ENCODE results near the gene AP1M1.
A peak's percentile ranks its signal among the peaks of the same experiment; 100 is the strongest.

The AP1M1 gene

GRCh38 chr19:16185123-16185767 lies 12.5 kb upstream of the AP1M1 start, which contains the start of gene FAM32A:
Gene FAM32A, plus strand, starts transcription at chr19:16185410. Its CDS starts 33 bp downstream, at chr19:16185443.
- DNase-seq (ENCODE audit: low read depth in 2 of 2) = peak; percentile 93 to 96

DNA sequence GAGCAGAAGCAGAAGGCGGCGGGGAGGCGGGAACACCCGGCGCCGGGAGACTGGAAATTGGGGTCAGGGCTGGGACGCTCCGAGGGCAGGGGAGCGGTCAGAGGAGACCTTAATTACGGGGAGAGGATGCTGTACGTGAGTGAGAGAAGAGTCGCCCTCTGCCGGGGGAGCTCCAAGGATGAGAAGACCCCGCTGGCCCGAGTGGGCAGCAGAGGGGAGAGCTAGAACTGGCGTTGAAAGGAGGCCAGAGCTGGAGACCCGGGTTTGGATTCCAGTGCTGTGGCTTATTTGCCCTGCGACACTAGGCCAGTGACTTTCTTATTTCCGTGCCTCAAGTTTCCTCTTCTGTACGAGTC lies 12.0 kb upstream of the AP1M1 start:
- no peak for DNase-seq (ENCODE audit: low read depth in 2 of 2)

DNA sequence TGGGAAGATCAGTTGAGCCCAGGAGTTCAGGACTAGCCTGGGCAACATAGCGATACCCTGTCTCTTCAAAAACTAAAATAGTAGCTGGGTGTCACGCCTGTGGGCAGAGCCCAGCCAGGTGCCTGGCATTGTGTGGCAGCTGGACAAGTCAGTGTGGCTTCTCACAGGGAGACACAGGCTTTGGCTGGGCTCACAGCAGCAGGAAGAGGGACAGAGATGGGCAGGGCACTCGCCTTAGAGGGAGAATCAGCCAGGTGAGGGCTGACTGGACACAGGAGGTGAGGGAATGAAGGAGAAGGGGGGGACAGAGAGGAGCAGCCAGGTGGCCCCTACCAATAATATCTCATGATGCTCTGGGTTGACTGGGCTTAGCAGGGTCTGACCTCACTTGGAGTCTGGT lies 9.2 kb upstream of the AP1M1 start:
- DNase-seq (ENCODE audit: low read depth in 2 of 2) = no peak

DNA sequence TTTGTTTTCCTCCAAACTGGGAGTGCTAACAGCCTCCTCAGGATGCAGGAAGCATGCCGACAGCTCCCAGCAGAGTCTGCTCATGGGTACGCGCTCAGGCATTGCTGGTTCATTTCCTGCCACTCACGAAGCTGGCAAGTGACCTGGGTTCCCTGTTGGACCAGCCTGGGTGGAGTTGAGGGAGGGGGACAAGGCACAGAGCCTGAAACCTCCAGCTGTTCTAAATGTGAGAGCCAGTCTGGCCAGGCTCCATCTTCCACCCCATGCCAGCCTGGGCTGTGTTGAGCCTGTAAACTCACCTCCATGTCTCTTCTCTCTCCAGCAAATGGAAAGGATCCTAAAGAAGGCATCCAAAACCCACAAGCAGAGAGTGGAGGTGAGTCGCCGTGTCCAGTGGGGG lies 7.5 kb upstream of the AP1M1 start:
- no peak for DNase-seq (ENCODE audit: low read depth in 2 of 2)

GRCh38 chr19:16190736-16191135 lies 7.0 kb upstream of the AP1M1 start:
- no peak for DNase-seq (ENCODE audit: low read depth in 2 of 2)

- no peak for DNase-seq (ENCODE audit: low read depth in 2 of 2)
These were observed 6.3 kb upstream of the AP1M1 start for GRCh38 chr19:16191216-16191908.

DNA sequence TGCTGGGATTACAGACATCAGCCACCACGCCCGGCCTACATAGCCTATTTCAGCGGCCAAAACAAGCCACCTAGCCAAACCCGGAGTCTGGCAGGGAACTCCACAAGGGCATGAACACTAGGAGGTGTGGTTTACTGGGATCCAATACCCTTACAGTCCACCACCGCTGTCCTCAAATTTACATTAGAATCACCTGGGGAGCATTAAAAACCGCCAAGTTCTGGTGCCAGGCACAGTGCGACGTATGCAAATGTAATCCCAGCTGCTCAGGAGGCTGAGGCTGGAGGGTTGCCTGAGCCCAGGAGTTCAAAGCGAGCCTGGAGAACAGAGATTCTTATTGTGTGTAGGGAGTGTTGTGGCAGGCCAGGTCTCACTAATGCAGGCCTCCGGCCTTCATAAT lies 4.2 kb upstream of the AP1M1 start:
- DNase-seq (ENCODE audit: low read depth in 2 of 2) = no peak

GRCh38 chr19:16197188-16197621 lies 506 bp upstream of the AP1M1 start:
- no peak for DNase-seq (ENCODE audit: low read depth in 2 of 2)

DNA sequence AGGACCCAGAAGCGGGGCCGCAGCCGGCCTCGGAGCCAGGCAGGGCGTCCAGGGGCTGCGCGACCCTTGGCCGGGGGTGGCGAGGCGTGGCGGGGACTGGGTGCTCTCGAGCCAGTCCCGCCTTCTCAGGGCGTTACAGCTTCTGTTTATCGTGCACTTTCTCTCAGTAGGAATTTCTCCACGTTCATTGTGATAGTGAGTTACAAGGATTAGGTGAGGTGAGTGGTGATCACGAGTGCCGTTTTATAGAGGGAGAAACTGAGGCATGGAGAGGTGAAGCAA lies 600 bp downstream of the AP1M1 start:
- no peak for DNase-seq (ENCODE audit: low read depth in 2 of 2)

GRCh38 chr19:16199275-16199932 lies 1.7 kb downstream of the AP1M1 start:
- DNase-seq (ENCODE audit: low read depth in 2 of 2) = no peak

DNA sequence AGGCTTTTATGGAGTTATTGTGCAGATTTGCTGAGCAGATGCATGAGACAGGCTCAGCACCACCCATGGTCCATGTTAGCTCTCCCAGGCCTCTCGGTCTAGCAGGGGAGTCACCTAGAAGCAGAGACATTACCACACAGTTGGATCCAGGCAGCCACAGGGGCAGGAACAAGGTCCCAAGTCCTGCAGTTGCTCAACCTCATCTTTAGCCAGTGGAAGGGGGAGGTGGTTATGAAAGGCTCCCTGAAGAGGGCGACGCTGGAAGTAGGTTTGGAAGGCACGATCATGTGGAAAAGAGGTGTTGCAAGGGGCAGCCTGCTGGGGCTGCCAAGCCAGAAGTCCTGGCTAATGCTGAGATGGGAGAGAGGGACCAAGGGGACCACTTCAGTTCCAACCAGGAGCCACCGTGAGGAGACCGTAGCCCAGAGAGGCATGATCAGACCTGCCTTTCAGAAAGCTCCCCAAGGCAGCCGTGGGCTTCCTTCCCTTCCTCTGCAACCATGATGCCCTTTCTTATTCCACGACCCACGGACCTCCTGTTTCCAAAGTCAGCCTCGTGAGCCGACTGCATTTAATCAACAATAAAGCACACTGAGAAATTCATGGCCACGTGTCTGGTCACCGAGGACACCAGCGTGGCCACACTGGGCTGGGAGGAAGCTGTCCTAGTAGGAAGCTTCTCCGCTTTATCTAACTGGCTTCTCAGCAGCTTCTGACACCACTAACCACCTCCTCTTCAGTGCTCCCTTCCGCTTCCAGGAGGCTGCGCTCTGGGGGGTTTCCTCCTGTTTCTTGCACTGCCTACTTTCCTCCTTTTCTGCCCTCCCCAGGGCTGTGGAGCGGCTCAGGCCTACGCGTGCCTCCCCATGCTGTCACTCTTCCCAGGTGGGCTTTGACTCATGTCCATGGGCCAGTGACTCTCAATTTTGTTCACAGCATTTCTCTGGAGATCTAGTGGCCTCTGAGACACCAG lies 2.6 kb downstream of the AP1M1 start:
- no peak for DNase-seq (ENCODE audit: low read depth in 2 of 2)

DNA sequence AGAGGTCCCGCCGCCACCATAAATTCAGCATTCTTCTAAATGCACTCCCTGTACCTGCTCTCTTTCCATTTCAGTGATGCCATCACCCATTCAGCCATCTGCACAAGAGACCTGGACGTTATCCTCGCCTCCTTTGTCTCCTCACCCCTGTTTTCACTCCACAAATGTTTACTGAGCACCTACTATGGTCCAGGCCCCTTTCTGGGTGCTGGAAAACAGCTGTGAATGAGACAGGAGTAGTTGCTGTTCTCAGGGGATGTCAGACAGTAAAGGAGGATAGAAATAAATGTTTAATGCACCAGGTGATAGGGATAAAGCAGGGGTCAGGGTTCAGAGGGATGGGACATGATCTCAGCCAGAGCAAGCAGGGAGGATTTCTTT lies 3.3 kb downstream of the AP1M1 start:
- no peak for DNase-seq (ENCODE audit: low read depth in 2 of 2)

- no peak for DNase-seq (ENCODE audit: low read depth in 2 of 2)
These were observed 4.9 kb downstream of the AP1M1 start for GRCh38 chr19:16202320-16203255.

GRCh38 chr19:16203256-16204004 lies 5.7 kb downstream of the AP1M1 start:
- DNase-seq (ENCODE audit: low read depth in 2 of 2) = no peak

DNA sequence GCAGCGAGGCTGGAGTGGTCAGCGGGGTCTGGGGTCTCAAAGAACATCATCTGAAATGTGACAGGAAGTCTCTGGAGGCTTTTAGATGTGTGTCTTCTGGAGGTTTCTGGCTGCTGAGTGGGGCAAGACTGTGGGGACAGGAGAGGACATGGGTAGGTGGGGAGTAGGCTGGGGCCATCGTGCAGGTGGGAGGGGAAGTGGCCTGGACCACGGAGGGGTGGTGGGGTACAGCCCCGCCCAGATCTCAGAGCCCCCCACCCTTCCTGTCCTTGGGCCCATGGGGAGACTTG lies 6.2 kb downstream of the AP1M1 start:
- no peak for DNase-seq (ENCODE audit: low read depth in 2 of 2)

GRCh38 chr19:16205205-16206045 lies 7.7 kb downstream of the AP1M1 start:
- no peak for DNase-seq (ENCODE audit: low read depth in 2 of 2)

DNA sequence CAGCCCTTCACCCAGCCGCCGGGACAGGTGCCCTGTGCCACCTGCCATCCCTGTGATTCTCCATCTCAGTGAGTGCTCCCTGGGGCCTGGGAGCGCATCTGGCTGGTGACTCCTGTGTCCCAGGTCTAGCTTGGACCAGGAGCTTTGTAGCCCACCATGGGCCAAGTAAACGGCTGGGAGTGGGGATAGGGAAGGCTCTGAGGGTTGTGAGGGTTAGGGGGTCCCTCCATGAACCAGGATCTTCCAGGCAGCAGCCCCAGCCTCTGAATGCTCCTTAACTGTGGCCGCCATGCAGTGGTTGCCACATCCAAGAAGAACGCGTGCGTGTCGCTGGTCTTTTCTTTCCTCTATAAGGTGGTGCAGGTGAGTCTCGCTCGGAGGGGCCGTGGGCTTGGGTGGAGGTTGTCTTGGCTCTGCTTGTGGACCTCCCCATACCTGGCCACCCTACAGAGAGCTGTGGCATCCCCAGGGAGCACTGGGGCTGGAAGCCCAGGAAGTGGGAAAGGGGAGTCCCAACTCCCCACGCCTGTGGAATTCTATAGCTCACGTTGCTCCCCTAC lies 8.4 kb downstream of the AP1M1 start:
- DNase-seq (ENCODE audit: low read depth in 2 of 2) = no peak

- DNase-seq (ENCODE audit: low read depth in 2 of 2) = no peak
These were observed 8.9 kb downstream of the AP1M1 start for GRCh38 chr19:16206637-16207036.

DNA sequence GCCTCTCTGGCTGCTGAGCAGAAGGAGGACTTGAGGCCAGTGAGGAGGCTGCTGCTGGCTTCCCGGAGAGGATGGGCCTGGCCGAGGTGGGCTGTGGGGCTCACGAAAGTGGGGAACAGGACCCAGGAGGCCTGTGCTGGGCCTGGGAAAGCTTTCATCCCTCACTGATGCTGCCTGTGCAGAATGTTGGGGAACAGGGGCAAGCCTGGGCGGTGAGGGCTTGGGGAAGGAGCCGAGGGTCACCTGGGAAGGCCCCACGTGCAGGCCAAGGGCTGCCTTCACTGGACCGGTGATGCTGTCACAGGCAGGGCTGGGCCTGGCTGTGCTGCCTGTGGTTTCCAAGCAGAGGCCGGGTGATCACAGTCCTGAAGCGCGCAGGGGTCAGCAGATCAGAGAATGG lies 9.4 kb downstream of the AP1M1 start:
- no peak for DNase-seq (ENCODE audit: low read depth in 2 of 2)
